CD4-positive, alpha-beta T cell treated with Interleukin-2 at 100 ng/mL for 4 hours (primary cell): Measurements from ENCODE around the gene SNX30.

Experiments
- DNase-seq: peaks from one replicate; pipeline ENCODE4 v3.0.0-alpha.2; 2020; ENCODE audit warnings: low spot score

The SNX30 gene

DNA sequence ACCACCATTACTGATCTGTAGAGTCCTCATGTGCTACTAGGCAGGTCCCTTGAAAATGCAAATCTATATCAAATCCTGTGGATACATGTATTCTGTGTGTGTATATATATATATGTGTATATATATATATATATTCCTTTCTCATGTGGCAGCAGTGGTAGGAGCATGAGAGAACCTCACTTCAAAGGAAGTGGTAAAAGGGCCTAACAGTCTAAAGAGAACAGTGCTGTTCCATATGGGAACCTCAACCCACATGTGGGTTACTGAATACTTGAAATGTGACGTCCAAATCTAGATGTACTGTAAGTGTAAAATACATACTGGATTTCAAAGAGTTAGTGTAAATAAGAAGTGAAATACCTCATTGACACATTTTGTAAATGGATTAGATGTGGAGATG, 134.8 kb downstream of the SNX30 start:
- no peak for DNase-seq

- no peak for DNase-seq
These were observed 135.8 kb downstream of the SNX30 start for GRCh38 chr9:112886351-112886750.

DNA sequence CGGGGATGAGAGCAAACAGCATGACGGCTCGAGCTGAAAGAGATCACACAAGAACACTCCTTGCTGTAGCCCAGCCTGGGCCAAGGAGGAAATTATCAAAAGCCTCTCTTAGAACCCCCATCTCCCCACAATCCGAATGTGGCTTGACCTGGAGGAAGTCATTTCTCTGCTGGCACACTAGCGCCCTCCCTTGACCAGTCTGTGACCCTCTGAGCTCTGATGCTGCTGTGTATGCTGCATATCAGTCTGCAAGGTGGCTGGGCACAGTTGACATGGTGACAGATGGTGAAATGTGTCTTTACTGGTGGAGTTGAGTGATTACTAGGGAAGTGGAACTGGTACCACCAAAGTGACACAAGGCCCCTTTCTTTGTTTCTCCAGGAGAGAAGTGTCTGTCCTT, 136.8 kb downstream of the SNX30 start:
- DNase-seq: no peak

GRCh38 chr9:112890106-112891081, 139.8 kb downstream of the SNX30 start, which contains the start of gene SLC46A2:
SLC46A2 (minus strand) TSS chr9:112890876; CDS start chr9:112890681, 195 bp downstream.
- DNase-seq: no peak

DNA sequence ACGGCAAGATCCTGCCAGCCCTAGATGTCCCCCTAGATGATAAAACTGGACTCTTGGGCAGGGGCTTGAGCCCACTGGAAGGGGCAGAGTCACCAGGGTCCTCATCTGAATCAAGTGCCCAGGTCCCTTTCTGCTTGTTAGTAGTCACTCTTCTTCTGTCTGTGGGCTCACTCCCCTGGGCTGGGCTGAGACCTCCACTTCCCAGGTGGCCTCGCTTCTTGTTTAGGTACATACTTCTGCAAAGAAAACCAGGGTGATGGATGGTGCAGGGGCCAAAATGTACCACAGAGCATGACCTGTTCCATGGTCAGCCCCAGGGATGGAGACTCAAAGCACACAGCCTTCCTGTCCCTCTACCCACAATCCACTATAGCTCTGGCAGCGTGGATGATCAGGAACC, 141.0 kb downstream of the SNX30 start:
- DNase-seq: no peak

DNA sequence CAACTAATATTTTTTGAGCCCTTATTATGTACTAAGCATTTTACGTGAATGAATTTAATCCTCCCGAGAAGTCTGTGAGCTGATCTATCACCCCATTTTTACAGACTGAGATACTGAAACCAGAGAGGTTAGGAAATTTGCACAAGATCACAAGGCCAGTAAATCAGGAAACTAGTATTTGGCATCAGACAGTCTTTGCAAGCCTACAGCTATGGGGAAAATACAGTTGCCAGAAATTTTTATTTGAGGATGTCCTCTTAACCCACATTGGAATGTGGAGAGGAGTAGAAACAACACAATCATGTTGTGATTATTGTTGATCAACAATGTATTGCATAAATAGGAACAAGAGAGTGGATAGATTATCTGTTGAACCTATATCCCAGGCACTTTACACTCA, 142.4 kb downstream of the SNX30 start:
- DNase-seq: no peak

- no peak for DNase-seq
These were observed 143.5 kb downstream of the SNX30 start for GRCh38 chr9:112894041-112894440.

DNA sequence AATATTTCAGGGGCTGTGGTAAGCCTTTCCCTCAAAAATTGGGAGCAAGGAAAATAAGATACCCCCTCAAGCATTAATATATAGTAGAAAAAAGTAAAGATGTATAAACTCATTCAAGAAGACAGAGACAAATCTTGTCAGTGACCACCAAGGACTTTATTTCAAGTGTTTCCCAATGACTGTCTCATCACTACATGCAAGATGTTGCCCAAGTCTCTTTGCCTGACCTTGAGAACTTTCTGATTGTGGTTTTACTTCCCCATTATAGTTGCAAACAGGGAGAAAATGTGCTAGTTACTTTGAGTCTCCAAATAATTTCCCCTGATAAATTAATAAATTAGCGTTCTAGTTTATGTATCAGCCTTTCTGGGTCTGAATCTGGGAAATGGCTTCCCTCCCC, 144.1 kb downstream of the SNX30 start:
- no peak for DNase-seq

- no peak for DNase-seq
These were observed 145.6 kb downstream of the SNX30 start for GRCh38 chr9:112896131-112896530.

- DNase-seq: no peak
These were observed 148.3 kb downstream of the SNX30 start for GRCh38 chr9:112898872-112899311.

- DNase-seq: no peak
These were observed 149.9 kb downstream of the SNX30 start for GRCh38 chr9:112900488-112900887.

DNA sequence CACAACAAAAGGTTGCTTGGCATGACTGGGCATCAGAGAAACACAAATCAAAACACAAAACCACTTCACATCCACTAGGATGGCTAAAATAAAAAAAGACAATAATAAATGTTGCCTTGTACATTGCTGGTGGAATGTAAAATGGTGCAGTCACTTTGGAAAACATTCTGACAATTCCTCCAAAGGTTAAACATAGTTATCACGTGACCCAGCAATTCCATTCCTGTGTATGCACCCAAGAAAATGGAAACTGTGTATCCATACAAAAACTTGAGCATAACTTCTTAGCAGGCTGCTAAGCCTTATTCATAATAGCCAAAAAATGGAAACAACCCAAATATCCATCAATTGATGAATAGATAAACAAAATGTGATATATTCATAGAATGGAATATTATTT, 150.3 kb downstream of the SNX30 start:
- DNase-seq: no peak

DNA sequence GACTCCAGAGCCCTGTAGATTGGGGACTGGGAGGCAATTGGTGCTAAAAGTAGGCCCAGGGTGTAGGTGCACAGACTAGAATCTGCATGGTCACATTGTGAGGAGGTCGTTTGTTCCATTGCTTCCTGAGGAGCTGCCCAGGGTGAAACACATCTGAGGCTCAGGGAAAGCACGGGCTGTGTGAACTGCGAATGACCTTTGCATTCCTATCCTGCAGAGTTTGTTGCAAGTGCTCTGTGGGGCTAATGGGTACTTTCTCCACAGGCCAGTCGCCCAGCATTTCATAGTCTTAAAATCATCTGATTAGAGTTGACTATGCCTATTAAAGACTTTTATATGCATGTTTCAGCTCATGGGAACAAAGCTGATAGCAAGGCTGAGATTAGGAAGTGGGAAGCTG, 154.5 kb downstream of the SNX30 start:
- no peak for DNase-seq

GRCh38 chr9:112911736-112912135, 161.2 kb downstream of the SNX30 start:
- no peak for DNase-seq

- no peak for DNase-seq
These were observed 162.1 kb downstream of the SNX30 start for GRCh38 chr9:112912636-112913035.

GRCh38 chr9:112913326-112913725, 162.8 kb downstream of the SNX30 start:
- no peak for DNase-seq

DNA sequence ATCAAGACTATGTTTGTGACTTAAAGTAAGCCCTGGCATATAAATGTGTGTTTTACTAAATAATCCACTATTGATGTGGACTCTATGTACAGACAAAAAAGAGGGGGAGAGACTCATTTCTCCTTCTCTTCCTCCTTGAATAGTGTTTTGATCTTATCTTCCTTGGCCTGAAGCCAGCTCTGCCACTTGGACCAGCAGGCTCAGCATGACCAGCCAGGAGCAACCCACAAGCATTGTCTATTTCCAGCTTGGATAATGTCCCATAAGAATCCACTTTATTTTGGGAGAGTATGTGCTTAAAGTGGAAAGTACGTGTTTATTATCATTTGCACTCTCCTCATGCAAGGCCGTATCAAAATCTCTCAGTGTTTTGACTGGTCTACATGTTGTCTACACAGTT, 164.0 kb downstream of the SNX30 start:
- no peak for DNase-seq

DNA sequence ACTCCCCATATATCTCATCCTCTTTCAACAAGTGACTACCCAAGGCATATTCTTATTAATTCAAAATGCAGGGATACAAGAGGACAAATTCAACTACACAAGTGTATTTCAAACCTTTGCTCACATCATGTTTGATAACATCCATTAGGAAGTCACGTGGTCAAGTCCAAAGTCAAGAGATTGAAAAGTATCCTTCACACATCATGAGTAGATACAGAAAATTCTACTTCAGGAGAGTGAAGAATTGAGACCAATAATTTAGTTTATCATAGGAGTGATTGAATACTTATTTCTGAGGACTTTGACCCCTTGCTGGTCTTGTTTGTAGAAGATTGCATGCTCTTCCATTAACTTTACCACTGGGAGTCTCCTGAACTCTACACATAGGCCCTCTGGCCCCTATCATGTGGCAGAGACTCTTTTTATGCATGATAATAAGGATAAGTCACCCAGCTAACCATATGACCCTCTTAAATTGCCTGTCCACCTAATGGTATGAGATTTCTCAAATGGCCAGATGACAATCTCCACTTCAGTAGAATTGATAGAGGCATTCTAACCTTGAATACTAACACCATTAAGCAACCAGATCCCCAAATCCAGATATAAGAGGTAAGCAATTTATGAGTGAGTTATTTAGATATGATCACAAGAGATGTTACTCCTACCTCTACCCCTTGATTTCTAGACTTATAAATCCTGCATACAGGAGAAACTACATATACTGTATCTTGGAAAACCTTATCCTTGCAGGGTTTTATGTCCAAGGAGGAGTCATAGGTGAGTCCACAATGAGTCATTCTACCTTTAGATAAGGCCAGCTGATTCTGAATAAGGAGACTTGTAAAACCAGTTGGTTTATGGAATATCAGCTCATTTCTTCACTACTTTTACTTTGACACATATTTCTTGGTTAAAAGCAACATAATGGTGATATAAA, 166.8 kb downstream of the SNX30 start:
- no peak for DNase-seq

DNA sequence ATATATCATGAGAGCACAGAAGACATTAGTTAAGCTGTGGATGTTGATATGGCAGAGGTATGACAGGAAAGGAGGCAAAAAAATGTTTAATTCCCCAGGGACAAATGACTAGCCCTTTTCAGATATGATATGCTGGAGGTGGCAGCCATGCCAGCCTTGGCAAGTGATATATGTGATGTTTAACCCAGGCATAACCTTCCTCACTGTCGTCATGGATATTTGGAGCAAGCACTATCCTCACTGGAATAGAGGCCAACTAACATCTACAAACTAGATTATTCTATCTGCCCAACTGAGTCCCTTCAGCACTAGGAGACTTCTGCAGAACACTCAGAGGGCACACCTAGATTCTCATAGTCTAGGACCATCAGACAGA, 167.4 kb downstream of the SNX30 start:
- no peak for DNase-seq

GRCh38 chr9:112921549-112921948, 171.0 kb downstream of the SNX30 start:
- DNase-seq: no peak
